Trophoblast cell (in vitro differentiated cells and primary cell): ENCODE results near the gene NQO2.
A peak's percentile ranks its signal among the peaks of the same experiment; 100 is the strongest.
"Not testable (repeated sequence)": the region's sequence is repeated elsewhere in the genome, so short reads cannot be mapped to it uniquely, and the experiment has no call there.

Experiments
- DNase-seq, 2 donors: peaks; one replicate each; pipeline ENCODE4 v3.0.0-alpha.2; 2016
- H2AFZ ChIP-seq: 2 replicates; pipeline ENCODE4 v1.6.1; 2013; ENCODE audit warnings: low read length, moderate library complexity, mild to moderate bottlenecking; ENCODE audit not compliant: insufficient read depth, poor library complexity
- H2AK5ac ChIP-seq: 2 replicates; pipeline ENCODE4 v1.6.1; 2013; ENCODE audit warnings: mild to moderate bottlenecking, low read length
- H2BK120ac ChIP-seq: 2 replicates; pipeline ENCODE4 v1.6.1; 2013; ENCODE audit warnings: low read length, mild to moderate bottlenecking, moderate library complexity; ENCODE audit not compliant: insufficient read depth, poor library complexity
- H2BK12ac ChIP-seq: 2 replicates; pipeline ENCODE4 v1.6.1; 2013; ENCODE audit warnings: mild to moderate bottlenecking, low read length, moderate library complexity
- H2BK5ac ChIP-seq: 2 replicates; pipeline ENCODE4 v1.6.1; 2013; ENCODE audit warnings: low read length, low read depth, moderate library complexity, mild to moderate bottlenecking; ENCODE audit not compliant: poor library complexity
- H3K14ac ChIP-seq: 2 replicates; pipeline ENCODE4 v1.6.1; 2013; ENCODE audit warnings: mild to moderate bottlenecking, low read length
- H3K18ac ChIP-seq: 2 replicates; pipeline ENCODE4 v1.6.1; 2013; ENCODE audit warnings: mild to moderate bottlenecking, low read length
- H3K23ac ChIP-seq: 2 replicates; pipeline ENCODE4 v1.6.1; 2013; ENCODE audit warnings: low read length
- H3K27ac ChIP-seq: 2 replicates; pipeline ENCODE4 v1.5.1; 2013; ENCODE audit warnings: low read depth, mild to moderate bottlenecking, inconsistent platforms, low read length, moderate library complexity
- H3K27me3 ChIP-seq: 2 replicates; pipeline ENCODE4 v1.6.1; 2013; ENCODE audit warnings: inconsistent platforms, mild to moderate bottlenecking, low read length, moderate library complexity; ENCODE audit not compliant: insufficient read depth
- H3K36me3 ChIP-seq, 2 experiments: 1 replicate in 1 of 2; 2 replicates in 1 of 2; pipeline ENCODE4 v1.6.1; 2013; ENCODE audit warnings: low read length in 2 of 2, mild to moderate bottlenecking in 2 of 2, moderate library complexity in 1 of 2; ENCODE audit not compliant: insufficient read depth in 2 of 2, control insufficient read depth in 1 of 2
- H3K4ac ChIP-seq: 2 replicates; pipeline ENCODE4 v1.6.1; 2013; ENCODE audit warnings: low read depth, mild to moderate bottlenecking, low read length, moderate library complexity
- H3K4me1 ChIP-seq, 2 experiments: 1 replicate in 1 of 2; 2 replicates in 1 of 2; pipeline ENCODE4 v1.6.1; 2013; ENCODE audit warnings: low read length in 2 of 2, mild to moderate bottlenecking in 2 of 2, moderate library complexity in 1 of 2; ENCODE audit not compliant: insufficient read depth in 2 of 2, control insufficient read depth in 1 of 2
- H3K4me2 ChIP-seq: 2 replicates; pipeline ENCODE4 v1.6.1; 2013; ENCODE audit warnings: inconsistent platforms, mild to moderate bottlenecking, low read length, moderate library complexity
- H3K4me3 ChIP-seq: 2 replicates; pipeline ENCODE4 v1.5.1; 2013; ENCODE audit warnings: mild to moderate bottlenecking, low read depth, low read length, inconsistent platforms
- H3K79me1 ChIP-seq: one replicate; pipeline ENCODE4 v1.6.1; 2013; ENCODE audit warnings: low read length
- H3K79me2 ChIP-seq: 2 replicates; pipeline ENCODE4 v1.6.1; 2013; ENCODE audit warnings: low read length, mild to moderate bottlenecking; ENCODE audit not compliant: control insufficient read depth, insufficient read depth, poor library complexity
- H3K9ac ChIP-seq: 2 replicates; pipeline ENCODE4 v1.6.1; 2013; ENCODE audit warnings: mild to moderate bottlenecking, low read length
- H3K9me3 ChIP-seq: 2 replicates; pipeline ENCODE4 v1.6.1; 2013; ENCODE audit warnings: low read depth, mild to moderate bottlenecking, control low read depth, inconsistent platforms, low read length; ENCODE audit not compliant: insufficient read depth
- H4K12ac ChIP-seq: 2 replicates; pipeline ENCODE4 v1.6.1; 2013; ENCODE audit warnings: low read depth, mild to moderate bottlenecking, low read length, moderate library complexity
- H4K8ac ChIP-seq: 2 replicates; pipeline ENCODE4 v1.6.1; 2013; ENCODE audit warnings: low read depth, mild to moderate bottlenecking, low read length, moderate library complexity
- H4K91ac ChIP-seq: one replicate; pipeline ENCODE4 v1.6.1; 2013; ENCODE audit warnings: low read depth, mild to moderate bottlenecking, low read length, moderate library complexity
- WGBS: extraction: QIAGEN DNeasy Blood & Tissue Kit; methylation state at CpG from one replicate; pipeline ENCODE4 v1.1.7; 2013; ENCODE audit warnings: missing lambda C conversion rate; ENCODE audit not compliant: insufficient read length, insufficient coverage; ENCODE audit errors: extremely low coverage; 5-methylcytosine and 5-hydroxymethylcytosine counted together

NQO2 gene

DNA sequence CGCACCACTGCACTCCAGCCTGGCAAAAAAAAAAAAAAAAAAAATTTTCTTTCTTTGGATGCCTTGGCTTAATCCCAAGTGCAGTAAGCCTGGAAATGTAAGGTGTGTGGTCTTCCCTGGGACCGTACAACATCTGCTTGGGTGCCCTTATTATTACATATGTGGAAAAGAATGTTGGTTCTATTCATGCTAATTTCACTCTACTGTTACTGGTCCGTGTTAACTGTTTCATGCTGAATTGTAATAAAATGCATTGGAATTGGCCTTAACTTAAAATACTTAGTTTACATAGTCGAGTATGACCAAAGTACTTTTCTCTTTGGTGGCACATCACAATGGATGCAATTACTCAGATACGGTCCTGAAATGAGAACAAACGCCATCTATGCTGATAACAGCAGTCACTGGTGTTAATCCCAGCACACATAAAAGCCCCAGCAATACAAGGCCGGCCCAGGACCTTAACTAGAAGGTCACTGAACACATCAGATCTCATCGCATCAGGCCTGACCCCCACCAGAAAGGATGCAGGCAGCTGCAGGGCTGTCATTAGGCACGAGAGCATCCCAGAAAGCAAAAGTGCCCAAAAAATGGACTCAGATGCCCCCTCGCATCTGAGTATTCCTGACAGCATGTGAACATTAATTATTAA, 29.5 kb upstream of the NQO2 start:
- Histone ChIP-seq H3K23ac (no peak overlapping the region), H3K27ac (no peak overlapping the region), H3K4me2 (no peak overlapping the region), H3K9me3 (no peaks in the 10 kb centered on the region), H3K4ac (no peak overlapping the region), H3K9ac (no peak overlapping the region), H4K12ac (no peak overlapping the region), H2BK120ac (no peak overlapping the region), H2AK5ac (no peak overlapping the region), H3K18ac (no peak overlapping the region), H2AFZ (no peak overlapping the region), H2BK12ac (no peak overlapping the region), H3K4me1 (peaks cover 0 to 4% of the 10 kb centered on the region in 2 experiments), H3K79me2 (peaks cover 6% of the 10 kb centered on the region), H3K36me3 (no peaks in the 10 kb centered on the region), H3K27me3 (no peaks in the 10 kb centered on the region), H4K91ac (no peak overlapping the region), H3K79me1 (peaks cover 10% of the 10 kb centered on the region), H3K14ac (no peak overlapping the region), H3K4me3 (no peak overlapping the region), H2BK5ac (no peak overlapping the region), H4K8ac (no peak overlapping the region)
- WGBS: no CpG with 5 or more reads among the region's 10 CpGs
- DNase-seq: peak in 1 of 2 donors; percentile 54

DNA sequence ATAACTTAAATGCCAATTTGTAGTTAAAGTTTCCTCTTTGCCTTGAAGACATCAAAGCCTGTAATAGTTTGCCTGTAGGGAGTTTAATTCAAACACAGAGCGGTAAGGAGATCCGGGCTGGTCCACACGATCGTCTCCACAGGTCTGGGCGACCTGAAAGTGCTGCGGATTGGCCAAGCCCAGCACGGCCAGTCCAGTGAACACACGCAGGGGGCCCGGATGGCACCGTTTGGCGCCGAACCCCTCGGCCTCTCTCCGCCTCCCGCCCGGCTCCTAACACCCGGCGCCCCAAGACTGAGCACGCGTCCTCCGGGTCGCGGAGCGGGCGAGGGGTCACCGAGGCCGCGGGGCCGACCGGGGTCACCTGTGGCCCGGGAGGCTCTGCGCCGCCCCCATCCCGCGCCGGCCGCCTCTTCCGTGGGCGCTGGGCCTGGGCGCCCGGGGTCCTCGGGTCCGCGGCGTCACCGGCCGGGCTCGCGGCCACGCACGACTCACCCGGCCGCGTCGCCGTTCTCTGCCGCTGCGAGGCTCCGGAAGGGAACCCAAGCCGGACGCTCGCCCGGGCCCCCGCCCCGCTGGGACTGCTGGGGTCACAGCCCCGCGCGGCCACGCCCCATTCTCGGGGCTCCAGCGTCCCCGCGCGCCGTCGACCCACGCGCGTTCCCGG, 28.8 kb upstream of the NQO2 start:
- Histone ChIP-seq H3K79me2 (peaks cover 6% of the 10 kb centered on the region), H3K4me3 (peak overlapping the region; percentile 81), H2BK120ac (peak overlapping the region; percentile 79), H3K4ac (peak overlapping the region; percentile 27), H2BK12ac (peak overlapping the region; percentile 6), H3K4me1 (peaks cover 0 to 4% of the 10 kb centered on the region in 2 experiments), H2BK5ac (peak overlapping the region; percentile 50), H3K14ac (peak overlapping the region; percentile 88), H3K23ac (no peak overlapping the region), H3K9ac (no peak overlapping the region), H3K9me3 (no peaks in the 10 kb centered on the region), H4K12ac (peak overlapping the region; percentile 74), H2AK5ac (no peak overlapping the region), H3K79me1 (peaks cover 10% of the 10 kb centered on the region), H4K91ac (peak overlapping the region; percentile 75), H3K27me3 (no peaks in the 10 kb centered on the region), H3K36me3 (no peaks in the 10 kb centered on the region), H2AFZ (peak overlapping the region; percentile 37), H3K27ac (peak overlapping the region; percentile 30), H3K4me2 (peak overlapping the region; percentile 73), H4K8ac (peak overlapping the region; percentile 94), H3K18ac (peak overlapping the region; percentile 87)
- WGBS: no CpG with 5 or more reads among the region's 80 CpGs
- peak; percentile 72 to 77 for DNase-seq

DNA sequence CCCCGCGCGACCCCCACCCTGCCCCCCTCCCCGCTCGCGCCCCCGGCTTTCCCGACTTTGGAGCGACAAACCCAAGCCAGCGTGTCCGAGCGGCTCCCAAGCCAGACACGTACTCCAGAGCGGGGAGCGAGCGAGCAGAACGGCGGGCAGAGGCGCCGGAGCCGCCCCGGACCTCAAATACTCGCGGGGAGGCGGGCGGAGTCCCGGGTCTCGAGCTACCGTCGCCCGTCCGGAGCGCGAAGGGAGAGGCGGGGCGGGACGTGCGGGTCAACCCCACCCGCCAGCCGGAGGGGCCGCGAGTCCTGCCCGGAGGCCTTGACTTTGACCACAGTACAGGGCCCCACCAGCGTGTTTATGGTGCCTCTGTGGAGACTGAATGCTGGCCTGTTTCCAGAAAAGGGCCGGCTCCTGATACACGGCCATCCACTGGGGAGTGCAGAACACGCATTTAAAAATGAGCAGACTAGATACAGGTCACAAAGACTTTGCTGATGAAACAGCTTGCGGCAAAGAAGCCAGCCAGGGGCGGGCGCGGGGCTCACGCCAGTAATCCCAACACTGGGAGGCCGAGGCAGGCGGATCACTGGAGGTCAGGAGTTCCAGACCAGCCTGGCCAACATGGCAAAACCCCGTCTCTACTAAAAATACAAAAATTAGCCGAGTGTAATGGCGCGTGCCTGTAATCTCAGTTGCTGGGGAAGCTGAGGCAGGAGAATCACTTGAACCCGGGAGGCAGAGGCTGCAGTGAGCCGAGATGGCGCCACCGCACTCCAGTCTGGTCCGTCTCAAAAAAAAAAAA, 28.1 kb upstream of the NQO2 start, which contains the start of gene SERPINB6:
Gene SERPINB6 (minus strand): TSS at position 148 of the 799 bp plus-strand sequence. CDS start 12,235 bp downstream, outside the sequence.
- no peaks in the 10 kb centered on the region for H3K9me3 ChIP-seq
- DNase-seq: peak; percentile 59 to 76
- peak within 1 kb of the TSS; percentile 81 for H3K4me3 ChIP-seq
- H3K18ac ChIP-seq: peak within 1 kb of the TSS; percentile 87
- H4K8ac ChIP-seq: peak within 1 kb of the TSS; percentile 94
- H3K4ac ChIP-seq: peak within 1 kb of the TSS; percentile 27
- H3K4me1 ChIP-seq: peaks cover 0 to 4% of the 10 kb centered on the region in 2 experiments
- H3K79me2 ChIP-seq: peaks cover 6% of the 10 kb centered on the region
- peak within 1 kb of the TSS; percentile 79 for H2BK120ac ChIP-seq
- peak within 1 kb of the TSS; percentile 30 for H3K27ac ChIP-seq
- H3K4me2 ChIP-seq: peak within 1 kb of the TSS; percentile 73
- peak within 1 kb of the TSS; percentile 74 for H4K12ac ChIP-seq
- WGBS: no CpG with 5 or more reads among the region's 63 CpGs
- no peak within 1 kb of the TSS for H3K9ac ChIP-seq
- H3K27me3 ChIP-seq: no peaks in the 10 kb centered on the region
- H2AFZ ChIP-seq: peak within 1 kb of the TSS; percentile 37
- peak within 1 kb of the TSS; percentile 50 for H2BK5ac ChIP-seq
- no peak within 1 kb of the TSS for H3K23ac ChIP-seq
- H3K79me1 ChIP-seq: peaks cover 10% of the 10 kb centered on the region
- H2BK12ac ChIP-seq: peak within 1 kb of the TSS; percentile 38
- H2AK5ac ChIP-seq: no peak within 1 kb of the TSS
- H3K36me3 ChIP-seq: no peaks in the 10 kb centered on the region
- peak within 1 kb of the TSS; percentile 75 for H4K91ac ChIP-seq
- H3K14ac ChIP-seq: peak within 1 kb of the TSS; percentile 88

DNA sequence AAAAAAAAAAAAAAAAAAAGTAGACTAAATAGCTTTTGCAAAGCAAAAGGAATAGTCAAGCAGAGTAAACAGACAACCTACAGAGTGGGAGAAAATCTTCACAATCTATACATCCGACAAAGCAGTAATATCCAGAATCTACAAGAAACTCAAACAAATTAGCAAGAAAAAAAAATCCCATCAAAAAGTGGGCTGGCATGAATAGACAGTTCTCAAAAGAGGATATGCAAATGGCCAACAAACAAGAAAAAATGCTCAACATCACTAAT, 27.5 kb upstream of the NQO2 start:
- not testable (repeated sequence) for H3K14ac ChIP-seq, H3K4me2 ChIP-seq, H3K4me1 ChIP-seq, H3K18ac ChIP-seq, H3K27ac ChIP-seq, H4K12ac ChIP-seq, H3K79me1 ChIP-seq, H2AK5ac ChIP-seq, H3K4me3 ChIP-seq, H2BK5ac ChIP-seq, H4K91ac ChIP-seq, H3K23ac ChIP-seq, H2BK120ac ChIP-seq, H2BK12ac ChIP-seq, H3K27me3 ChIP-seq, H3K36me3 ChIP-seq, H3K9ac ChIP-seq, H3K4ac ChIP-seq, H2AFZ ChIP-seq, H3K9me3 ChIP-seq, H4K8ac ChIP-seq, H3K79me2 ChIP-seq, DNase-seq
- WGBS: no CpG with 5 or more reads among the region's 1 CpG
